ENCODE measurements around the gene LCE1F.

The LCE1F gene

GRCh38 chr1:152776361-152776760, 1.4 kb downstream of the LCE1F start:
- DNase-seq = no peak

GRCh38 chr1:152777510-152778137, 2.7 kb downstream of the LCE1F start:
- no peak for DNase-seq

- DNase-seq = no peak
Observed at GRCh38 chr1:152783095-152783494, 8.2 kb downstream of the LCE1F start.

- no peak for DNase-seq
Observed at GRCh38 chr1:152786077-152786476, 11.1 kb downstream of the LCE1F start, which contains the start of gene LCE1E. Gene LCE1E (plus strand): TSS chr1:152786257. CDS start chr1:152787300, 1,043 bp downstream.

GRCh38 chr1:152795686-152796085, 20.7 kb downstream of the LCE1F start:
- DNase-seq = peak in 1 of 56 donors; percentile 0

- no peak for DNase-seq
Observed at GRCh38 chr1:152796421-152796820, 21.5 kb downstream of the LCE1F start, which contains the start of gene LCE1D. Gene LCE1D (plus strand): TSS chr1:152796721. CDS start chr1:152797795, 1,074 bp downstream.

- no peak for DNase-seq
Observed at GRCh38 chr1:152801333-152801732, 26.4 kb downstream of the LCE1F start.

GRCh38 chr1:152806576-152806975, 31.6 kb downstream of the LCE1F start, which contains the start of gene LCE1C:
Gene LCE1C (minus strand): TSS chr1:152806651. CDS start chr1:152805478, 1,173 bp downstream.
- DNase-seq = no peak

GRCh38 chr1:152811050-152811449, 36.1 kb downstream of the LCE1F start:
- no peak for DNase-seq

GRCh38 chr1:152811671-152812070, 36.7 kb downstream of the LCE1F start, which contains the start of gene LCE1B:
Gene LCE1B (plus strand): TSS chr1:152811971. CDS start chr1:152812447, 476 bp downstream.
- no peak for DNase-seq

- no peak for DNase-seq
Observed at GRCh38 chr1:152817309-152817708, 42.4 kb downstream of the LCE1F start.

- DNase-seq = no peak
Observed at GRCh38 chr1:152823294-152823693, 48.4 kb downstream of the LCE1F start.

- no peak for DNase-seq
Observed at GRCh38 chr1:152824964-152825363, 50.0 kb downstream of the LCE1F start.

Data from amygdala (tissue), 56 donors.